SK-N-SH treated with all-trans-retinoic acid at 6 μM for 48 hours (cell line): ENCODE data around the gene SIN3A.

ENCODE experiments used
- ISL1 ChIP-seq: fragments of 250-450 bp; sonication (Bioruptor Pico); IDR thresholded peaks from 2 replicates; pipeline ENCODE4 v2.1.2; 2022; ENCODE audit warnings: mild to moderate bottlenecking, moderate library complexity
- RARB ChIP-seq: fragments of 250-450 bp; sonication (Bioruptor Pico); IDR thresholded peaks from 2 replicates; pipeline ENCODE4 v1.8.0; 2021; ENCODE audit warnings: mild to moderate bottlenecking, moderate library complexity
- TF ChIP-seq, protein P1 (sequence below): fragments of 250-450 bp; sonication (Bioruptor Pico); IDR thresholded peaks from 2 replicates; pipeline ENCODE4 v1.8.0; 2020; ENCODE audit warnings: mild to moderate bottlenecking, moderate library complexity, borderline replicate concordance
- TF ChIP-seq, protein P2 (sequence below): fragments of 250-450 bp; sonication (Bioruptor Pico); IDR thresholded peaks from 2 replicates; pipeline ENCODE4 v1.5.1; 2020; ENCODE audit warnings: low read depth, mild to moderate bottlenecking, moderate library complexity
- TF ChIP-seq, protein P3 (sequence below): fragments of 250-450 bp; sonication (Bioruptor Pico); IDR thresholded peaks from 2 replicates; pipeline ENCODE4 v1.5.0; 2020; ENCODE audit warnings: mild to moderate bottlenecking, moderate library complexity

DNA sequence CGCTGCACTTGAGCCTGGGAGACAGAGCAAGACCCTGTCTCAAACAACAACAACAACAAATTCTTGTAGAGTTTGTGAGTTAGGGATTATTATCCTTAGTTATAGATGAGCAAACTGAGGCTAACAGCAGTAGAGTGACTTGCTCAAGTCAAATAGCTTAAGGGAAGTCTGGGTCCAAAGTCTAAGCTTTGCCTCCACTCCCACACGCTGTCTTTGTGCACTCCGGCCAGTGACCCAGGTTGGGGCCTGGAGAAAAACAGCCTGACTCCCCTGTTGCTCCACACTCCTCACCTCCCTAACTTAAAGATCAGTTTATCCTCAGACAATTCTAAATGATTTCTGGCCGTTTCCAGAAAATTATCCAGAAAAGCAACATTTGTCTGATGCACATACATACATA lies 9.2 kb upstream of the SIN3A start:
- TF ChIP-seq, protein P1, sequence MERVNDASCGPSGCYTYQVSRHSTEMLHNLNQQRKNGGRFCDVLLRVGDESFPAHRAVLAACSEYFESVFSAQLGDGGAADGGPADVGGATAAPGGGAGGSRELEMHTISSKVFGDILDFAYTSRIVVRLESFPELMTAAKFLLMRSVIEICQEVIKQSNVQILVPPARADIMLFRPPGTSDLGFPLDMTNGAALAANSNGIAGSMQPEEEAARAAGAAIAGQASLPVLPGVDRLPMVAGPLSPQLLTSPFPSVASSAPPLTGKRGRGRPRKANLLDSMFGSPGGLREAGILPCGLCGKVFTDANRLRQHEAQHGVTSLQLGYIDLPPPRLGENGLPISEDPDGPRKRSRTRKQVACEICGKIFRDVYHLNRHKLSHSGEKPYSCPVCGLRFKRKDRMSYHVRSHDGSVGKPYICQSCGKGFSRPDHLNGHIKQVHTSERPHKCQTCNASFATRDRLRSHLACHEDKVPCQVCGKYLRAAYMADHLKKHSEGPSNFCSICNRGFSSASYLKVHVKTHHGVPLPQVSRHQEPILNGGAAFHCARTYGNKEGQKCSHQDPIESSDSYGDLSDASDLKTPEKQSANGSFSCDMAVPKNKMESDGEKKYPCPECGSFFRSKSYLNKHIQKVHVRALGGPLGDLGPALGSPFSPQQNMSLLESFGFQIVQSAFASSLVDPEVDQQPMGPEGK: no peak
- TF ChIP-seq ISL1 (CRISPR knock-in tag) (no peak), RARB (no peak)
- TF ChIP-seq, protein P2, sequence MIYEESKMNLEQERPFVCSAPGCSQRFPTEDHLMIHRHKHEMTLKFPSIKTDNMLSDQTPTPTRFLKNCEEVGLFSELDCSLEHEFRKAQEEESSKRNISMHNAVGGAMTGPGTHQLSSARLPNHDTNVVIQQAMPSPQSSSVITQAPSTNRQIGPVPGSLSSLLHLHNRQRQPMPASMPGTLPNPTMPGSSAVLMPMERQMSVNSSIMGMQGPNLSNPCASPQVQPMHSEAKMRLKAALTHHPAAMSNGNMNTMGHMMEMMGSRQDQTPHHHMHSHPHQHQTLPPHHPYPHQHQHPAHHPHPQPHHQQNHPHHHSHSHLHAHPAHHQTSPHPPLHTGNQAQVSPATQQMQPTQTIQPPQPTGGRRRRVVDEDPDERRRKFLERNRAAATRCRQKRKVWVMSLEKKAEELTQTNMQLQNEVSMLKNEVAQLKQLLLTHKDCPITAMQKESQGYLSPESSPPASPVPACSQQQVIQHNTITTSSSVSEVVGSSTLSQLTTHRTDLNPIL (CRISPR knock-in tag): no peak
- TF ChIP-seq, protein P3, sequence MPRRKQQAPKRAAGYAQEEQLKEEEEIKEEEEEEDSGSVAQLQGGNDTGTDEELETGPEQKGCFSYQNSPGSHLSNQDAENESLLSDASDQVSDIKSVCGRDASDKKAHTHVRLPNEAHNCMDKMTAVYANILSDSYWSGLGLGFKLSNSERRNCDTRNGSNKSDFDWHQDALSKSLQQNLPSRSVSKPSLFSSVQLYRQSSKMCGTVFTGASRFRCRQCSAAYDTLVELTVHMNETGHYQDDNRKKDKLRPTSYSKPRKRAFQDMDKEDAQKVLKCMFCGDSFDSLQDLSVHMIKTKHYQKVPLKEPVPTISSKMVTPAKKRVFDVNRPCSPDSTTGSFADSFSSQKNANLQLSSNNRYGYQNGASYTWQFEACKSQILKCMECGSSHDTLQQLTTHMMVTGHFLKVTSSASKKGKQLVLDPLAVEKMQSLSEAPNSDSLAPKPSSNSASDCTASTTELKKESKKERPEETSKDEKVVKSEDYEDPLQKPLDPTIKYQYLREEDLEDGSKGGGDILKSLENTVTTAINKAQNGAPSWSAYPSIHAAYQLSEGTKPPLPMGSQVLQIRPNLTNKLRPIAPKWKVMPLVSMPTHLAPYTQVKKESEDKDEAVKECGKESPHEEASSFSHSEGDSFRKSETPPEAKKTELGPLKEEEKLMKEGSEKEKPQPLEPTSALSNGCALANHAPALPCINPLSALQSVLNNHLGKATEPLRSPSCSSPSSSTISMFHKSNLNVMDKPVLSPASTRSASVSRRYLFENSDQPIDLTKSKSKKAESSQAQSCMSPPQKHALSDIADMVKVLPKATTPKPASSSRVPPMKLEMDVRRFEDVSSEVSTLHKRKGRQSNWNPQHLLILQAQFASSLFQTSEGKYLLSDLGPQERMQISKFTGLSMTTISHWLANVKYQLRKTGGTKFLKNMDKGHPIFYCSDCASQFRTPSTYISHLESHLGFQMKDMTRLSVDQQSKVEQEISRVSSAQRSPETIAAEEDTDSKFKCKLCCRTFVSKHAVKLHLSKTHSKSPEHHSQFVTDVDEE (CRISPR knock-in tag): no peak
